Vagina (tissue), 2 donors: Measurements from ENCODE around the gene MYO1H.

ENCODE experiments used
- CTCF ChIP-seq, 3 experiments: fragments of 450-650 bp in 2 of 3; fragments of 200-600 bp in 1 of 3; sonication (generic) in 1 of 3; IDR thresholded peaks; one replicate each; pipeline ENCODE4 v1.5.1; 2017 to 2019; ENCODE audit warnings: antibody characterized with exemption in 3 of 3, mild to moderate bottlenecking in 2 of 3, moderate library complexity in 2 of 3
- POLR2A ChIP-seq, 2 donors: fragments of 450-650 bp; IDR thresholded peaks; one replicate each; pipeline ENCODE4 v1.6.1; 2017; ENCODE audit warnings: antibody characterized with exemption in 2 of 2, mild to moderate bottlenecking in 2 of 2, moderate library complexity in 2 of 2

GRCh38 chr12:109440851-109441490 is 93.3 kb downstream of the MYO1H start:
- no peak for TF ChIP-seq CTCF (IDR thresholded peaks at IDR 0.05)
- no peak for TF ChIP-seq POLR2A (IDR thresholded peaks at IDR 0.05)
